H9 (cell line): ENCODE data around the gene CYGB. TPM values are rescaled to one million over a fixed set of nuclear protein-coding genes. Genes with fewer than 3 reads are reported as not detected.

Experiments
- DNase-seq: peaks from one replicate; pipeline ENCODE4 v3.0.0-alpha.2; 2017
- H2AFZ ChIP-seq: one replicate; pipeline ENCODE4 v1.6.1; 2013; ENCODE audit warnings: mild to moderate bottlenecking, low read length, control low read depth, moderate library complexity
- H2AK5ac ChIP-seq: 2 replicates; pipeline ENCODE4 v1.6.1; 2013; ENCODE audit warnings: low read length, control low read depth, mixed read lengths; ENCODE audit not compliant: insufficient read length
- H2BK120ac ChIP-seq: one replicate; pipeline ENCODE4 v1.6.1; 2013; ENCODE audit warnings: low read depth, mild to moderate bottlenecking, low read length, control low read depth, inconsistent platforms; ENCODE audit not compliant: poor library complexity, severe bottlenecking
- H2BK12ac ChIP-seq: 2 replicates; pipeline ENCODE4 v1.6.1; 2013; ENCODE audit warnings: low read length, control low read depth, mixed read lengths, low read depth; ENCODE audit not compliant: insufficient read length
- H2BK15ac ChIP-seq: 2 replicates; pipeline ENCODE4 v1.6.1; 2013; ENCODE audit warnings: low read depth, low read length, control low read depth
- H2BK20ac ChIP-seq: one replicate; pipeline ENCODE4 v1.6.1; 2013; ENCODE audit warnings: low read depth, mild to moderate bottlenecking, low read length, control low read depth, inconsistent platforms; ENCODE audit not compliant: poor library complexity, severe bottlenecking
- H2BK5ac ChIP-seq: 2 replicates; pipeline ENCODE4 v1.6.1; 2013; ENCODE audit warnings: low read length, control low read depth, mixed read lengths; ENCODE audit not compliant: insufficient read length
- H3K14ac ChIP-seq: 2 replicates; pipeline ENCODE4 v1.6.1; 2013; ENCODE audit warnings: low read length, control low read depth; ENCODE audit not compliant: insufficient read depth
- H3K18ac ChIP-seq: 2 replicates; pipeline ENCODE4 v1.6.1; 2013; ENCODE audit warnings: low read depth, mild to moderate bottlenecking, mixed read lengths, low read length, control low read depth; ENCODE audit not compliant: insufficient read length
- H3K23ac ChIP-seq: 2 replicates; pipeline ENCODE4 v1.6.1; 2013; ENCODE audit warnings: low read length, control low read depth, mixed read lengths, low read depth; ENCODE audit not compliant: insufficient read length
- H3K23me2 ChIP-seq: 2 replicates; pipeline ENCODE4 v1.6.1; 2013; ENCODE audit warnings: low read depth, mild to moderate bottlenecking, mixed read lengths, low read length, control low read depth; ENCODE audit not compliant: insufficient read length, poor library complexity, severe bottlenecking
- H3K27ac ChIP-seq: 2 replicates; pipeline ENCODE4 v1.5.1; 2013; ENCODE audit warnings: low read length, control low read depth, mixed read lengths, low read depth; ENCODE audit not compliant: insufficient read length
- H3K27me3 ChIP-seq: 2 replicates; pipeline ENCODE4 v1.6.1; 2013; ENCODE audit warnings: low read length, control low read depth, inconsistent platforms; ENCODE audit not compliant: insufficient read depth
- H3K4ac ChIP-seq: 2 replicates; pipeline ENCODE4 v1.6.1; 2013; ENCODE audit warnings: low read depth, mild to moderate bottlenecking, control low read depth, inconsistent platforms, low read length, moderate library complexity
- H3K4me1 ChIP-seq: 2 replicates; pipeline ENCODE4 v1.6.1; 2013; ENCODE audit warnings: low read length, control low read depth, inconsistent platforms; ENCODE audit not compliant: insufficient read depth
- H3K4me2 ChIP-seq: 2 replicates; pipeline ENCODE4 v1.6.1; 2013; ENCODE audit warnings: low read length, control low read depth, mixed read lengths; ENCODE audit not compliant: insufficient read length, insufficient read depth
- H3K56ac ChIP-seq: 2 replicates; pipeline ENCODE4 v1.6.1; 2013; ENCODE audit warnings: low read depth, mild to moderate bottlenecking, mixed read lengths, low read length, control low read depth; ENCODE audit not compliant: insufficient read length
- H3K79me1 ChIP-seq: 2 replicates; pipeline ENCODE4 v1.6.1; 2013; ENCODE audit warnings: low read depth, mild to moderate bottlenecking, moderate library complexity, low read length, control low read depth, inconsistent platforms; ENCODE audit not compliant: insufficient read depth, poor library complexity, severe bottlenecking
- H3K79me2 ChIP-seq: 2 replicates; pipeline ENCODE4 v1.6.1; 2013; ENCODE audit warnings: low read length, control low read depth, inconsistent platforms; ENCODE audit not compliant: insufficient read depth
- H3K9ac ChIP-seq: 2 replicates; pipeline ENCODE4 v1.6.1; 2013; ENCODE audit warnings: low read length, control low read depth, mixed read lengths; ENCODE audit not compliant: insufficient read length; ENCODE audit errors: extremely low read depth
- H3K9me3 ChIP-seq: one replicate; pipeline ENCODE4 v1.6.1; 2013; ENCODE audit warnings: low read depth, low read length, inconsistent platforms; ENCODE audit not compliant: control insufficient read depth
- H3T11ph ChIP-seq: one replicate; pipeline ENCODE4 v1.6.1; 2013; ENCODE audit warnings: mild to moderate bottlenecking, low read length, control low read depth, inconsistent platforms
- H4K20me1 ChIP-seq: one replicate; pipeline ENCODE4 v1.6.1; 2013; ENCODE audit not compliant: control insufficient read depth, insufficient read length, insufficient read depth
- H4K5ac ChIP-seq: 2 replicates; pipeline ENCODE4 v1.6.1; 2013; ENCODE audit warnings: low read depth, mild to moderate bottlenecking, mixed read lengths, low read length, control low read depth; ENCODE audit not compliant: insufficient read length
- H4K8ac ChIP-seq: replicated peaks from 2 replicates; pipeline ENCODE4 v1.6.1; 2013; ENCODE audit warnings: low read length, control low read depth, mixed read lengths, low read depth; ENCODE audit not compliant: insufficient read length
- H4K91ac ChIP-seq: 2 replicates; pipeline ENCODE4 v1.6.1; 2013; ENCODE audit warnings: low read depth, mild to moderate bottlenecking, moderate library complexity, mixed read lengths, low read length, control low read depth; ENCODE audit not compliant: insufficient read length
- H3K27ac Mint-ChIP-seq, 3 experiments: 2 replicates in 2 of 3; 3 replicates in 1 of 3; pipeline ENCODE4 v1.8.0; 2020 to 2021; ENCODE audit warnings: mixed read lengths in 3 of 3, mild to moderate bottlenecking in 1 of 3, moderate library complexity in 1 of 3
- H3K27me3 Mint-ChIP-seq: 2 replicates; pipeline ENCODE4 v1.8.0; 2021; ENCODE audit warnings: low read depth, mild to moderate bottlenecking, moderate library complexity, mixed read lengths
- H3K36me3 Mint-ChIP-seq, 3 experiments: 2 replicates in 2 of 3; 3 replicates in 1 of 3; pipeline ENCODE4 v1.8.0; 2020 to 2021; ENCODE audit warnings: low read depth in 3 of 3, mixed read lengths in 3 of 3; ENCODE audit not compliant: insufficient read depth in 1 of 3
- H3K4me1 Mint-ChIP-seq, 2 experiments: 2 replicates each; pipeline ENCODE4 v1.8.0; 2020; ENCODE audit warnings: mixed read lengths in 2 of 2
- H3K4me3 Mint-ChIP-seq, 2 experiments: 2 replicates in 1 of 2; 3 replicates in 1 of 2; pipeline ENCODE4 v1.8.0; 2020 to 2021; ENCODE audit warnings: mild to moderate bottlenecking in 2 of 2, mixed read lengths in 2 of 2, moderate library complexity in 1 of 2
- H3K9me3 Mint-ChIP-seq, 2 experiments: 2 replicates in 1 of 2; 3 replicates in 1 of 2; pipeline ENCODE4 v1.8.0; 2020; ENCODE audit warnings: mild to moderate bottlenecking in 2 of 2, mixed read lengths in 2 of 2, moderate library complexity in 1 of 2
- WGBS: extraction: QIAGEN DNeasy Blood & Tissue Kit; methylation state at CpG from one replicate; pipeline ENCODE4 v1.1.7; 2013; ENCODE audit warnings: missing lambda C conversion rate, low lambda C conversion rate, mixed read lengths; ENCODE audit not compliant: insufficient read length; ENCODE audit errors: extremely low coverage; 5-methylcytosine and 5-hydroxymethylcytosine counted together
- total RNA-seq: library from RNA; stranded (reverse); gene quantifications from 2 replicates; pipeline ENCODE4 v1.2.1, GENCODE V29; 2021
- TF ChIP-seq, protein P1 (sequence below): fragments of 200-600 bp; sonication (generic); conservative IDR thresholded peaks from 3 replicates; pipeline ENCODE4 v1.8.0; 2021; ENCODE audit warnings: antibody characterized with exemption, mild to moderate bottlenecking

Gene CYGB
- total RNA-seq, 1 experiment from 2014 or later: 2.4 TPM

- no peak overlapping the region for H2AFZ ChIP-seq
- H3K36me3 Mint-ChIP-seq: no peaks in the 10 kb centered on the region; a peak in 1 of 7 replicates
These were observed 34.9 kb downstream of the CYGB start for GRCh38 chr17:76502341-76503211.

More at GRCh38 chr17:76502341-76503211, 34.9 kb downstream of the CYGB start:
- H3K4me1 ChIP-seq: peaks cover 3% of the 10 kb centered on the region; the same call in 1 of the 2 replicates
- H2AK5ac ChIP-seq: no peak overlapping the region
- H3K9ac ChIP-seq: no peak overlapping the region
- no peaks in the 10 kb centered on the region for H3K79me2 ChIP-seq
- H4K5ac ChIP-seq: no peak overlapping the region
- TF ChIP-seq, protein P1, sequence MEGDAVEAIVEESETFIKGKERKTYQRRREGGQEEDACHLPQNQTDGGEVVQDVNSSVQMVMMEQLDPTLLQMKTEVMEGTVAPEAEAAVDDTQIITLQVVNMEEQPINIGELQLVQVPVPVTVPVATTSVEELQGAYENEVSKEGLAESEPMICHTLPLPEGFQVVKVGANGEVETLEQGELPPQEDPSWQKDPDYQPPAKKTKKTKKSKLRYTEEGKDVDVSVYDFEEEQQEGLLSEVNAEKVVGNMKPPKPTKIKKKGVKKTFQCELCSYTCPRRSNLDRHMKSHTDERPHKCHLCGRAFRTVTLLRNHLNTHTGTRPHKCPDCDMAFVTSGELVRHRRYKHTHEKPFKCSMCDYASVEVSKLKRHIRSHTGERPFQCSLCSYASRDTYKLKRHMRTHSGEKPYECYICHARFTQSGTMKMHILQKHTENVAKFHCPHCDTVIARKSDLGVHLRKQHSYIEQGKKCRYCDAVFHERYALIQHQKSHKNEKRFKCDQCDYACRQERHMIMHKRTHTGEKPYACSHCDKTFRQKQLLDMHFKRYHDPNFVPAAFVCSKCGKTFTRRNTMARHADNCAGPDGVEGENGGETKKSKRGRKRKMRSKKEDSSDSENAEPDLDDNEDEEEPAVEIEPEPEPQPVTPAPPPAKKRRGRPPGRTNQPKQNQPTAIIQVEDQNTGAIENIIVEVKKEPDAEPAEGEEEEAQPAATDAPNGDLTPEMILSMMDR: no peak
- no peak overlapping the region for H3K23ac ChIP-seq
- no peak overlapping the region for H2BK120ac ChIP-seq
- no peak overlapping the region for H3K4me2 ChIP-seq
- no peak overlapping the region for H4K8ac ChIP-seq
- peaks cover 43 to 57% of the 10 kb centered on the region in 2 experiments for H3K4me1 Mint-ChIP-seq
- no peak overlapping the region for H2BK5ac ChIP-seq
- H3K27me3 ChIP-seq: no peaks in the 10 kb centered on the region
- no peak overlapping the region for H3K4ac ChIP-seq
- H3K23me2 ChIP-seq: peaks cover 9% of the 10 kb centered on the region
- H4K91ac ChIP-seq: no peak overlapping the region
- no peak overlapping the region for H2BK12ac ChIP-seq
- no peaks in the 10 kb centered on the region for H4K20me1 ChIP-seq
- DNase-seq: no peak
- no CpG with 5 or more reads among the region's 8 CpGs for WGBS
- no peak overlapping the region for H2BK20ac ChIP-seq
- no peak overlapping the region for H2BK15ac ChIP-seq
- H3K27ac ChIP-seq: no peak overlapping the region
- H3K9me3 ChIP-seq: no peaks in the 10 kb centered on the region
- H3K27me3 Mint-ChIP-seq: peaks cover 17% of the 10 kb centered on the region
- H3K56ac ChIP-seq: no peak overlapping the region
- no peak overlapping the region for H3K14ac ChIP-seq
- no peaks in the 10 kb centered on the region; a peak in 1 of 5 replicates for H3K9me3 Mint-ChIP-seq
- H3K27ac Mint-ChIP-seq: peak overlapping the region in 1 of 3 experiments; percentile 47; a peak in 1 of 7 replicates
- no peaks in the 10 kb centered on the region for H3K79me1 ChIP-seq
- H3K18ac ChIP-seq: no peak overlapping the region
- peak overlapping the region; percentile 5 to 8; a peak in 3 of 5 replicates for H3K4me3 Mint-ChIP-seq
- H3T11ph ChIP-seq: no peak overlapping the region
